Activated T-helper 17 cell treated with anti-CD3 and anti-CD28 coated beads, Interleukin-2, amount 50 U/mL, for 72 hours (primary cell): Measurements from ENCODE around the gene TSPYL1. TPM values are rescaled to one million over a fixed set of nuclear protein-coding genes. Genes with fewer than 3 reads are reported as not detected.
A peak's percentile ranks its signal among the peaks of the same experiment; 100 is the strongest.

Experiments
- ATAC-seq: fragments of 150-1000 bp; cut with Tn5 transposase; replicated peaks from 2 replicates; pipeline ENCODE4 v1.10.0; 2021; ENCODE audit warnings: mild to moderate bottlenecking, moderate library complexity
- H3K27ac Mint-ChIP-seq: one replicate; pipeline ENCODE4 v1.8.0; 2022; ENCODE audit warnings: mixed read lengths
- H3K27me3 Mint-ChIP-seq: one replicate; pipeline ENCODE4 v1.8.0; 2022; ENCODE audit warnings: mixed read lengths
- H3K36me3 Mint-ChIP-seq: one replicate; pipeline ENCODE4 v1.8.0; 2022; ENCODE audit warnings: low read depth, mild to moderate bottlenecking, mixed read lengths
- H3K4me1 Mint-ChIP-seq: one replicate; pipeline ENCODE4 v1.8.0; 2022; ENCODE audit warnings: mixed read lengths
- H3K4me3 Mint-ChIP-seq: one replicate; pipeline ENCODE4 v1.8.0; 2022; ENCODE audit warnings: mild to moderate bottlenecking, mixed read lengths
- H3K9me3 Mint-ChIP-seq: one replicate; pipeline ENCODE4 v1.8.0; 2022; ENCODE audit warnings: mixed read lengths
- total RNA-seq, 2 donors: library from RNA; stranded (reverse); gene quantifications; one replicate each; pipeline ENCODE4 v1.2.3, GENCODE V29; 2022

Gene TSPYL1
- total RNA-seq, 2 donors from 2014 or later = 47.9 to 64.6 TPM

- Mint-ChIP-seq H3K4me3 (no peak overlapping the region), H3K36me3 (peaks cover under 1% of the 10 kb centered on the region), H3K27ac (no peak overlapping the region), H3K9me3 (no peaks in the 10 kb centered on the region), H3K27me3 (no peaks in the 10 kb centered on the region), H3K4me1 (peaks cover 24% of the 10 kb centered on the region)
- no peak for ATAC-seq
Observed at GRCh38 chr6:116256694-116257093, 23.0 kb downstream of the TSPYL1 start.

- no peak overlapping the region for H3K27ac Mint-ChIP-seq
- H3K27me3 Mint-ChIP-seq = no peaks in the 10 kb centered on the region
- H3K9me3 Mint-ChIP-seq = no peaks in the 10 kb centered on the region
- H3K4me3 Mint-ChIP-seq = no peak overlapping the region
- peaks cover 4% of the 10 kb centered on the region for H3K36me3 Mint-ChIP-seq
- H3K4me1 Mint-ChIP-seq = peaks cover 26% of the 10 kb centered on the region
- no peak for ATAC-seq
Observed at GRCh38 chr6:116255246-116255800, 24.4 kb downstream of the TSPYL1 start.

GRCh38 chr6:116254297-116255056 is 25.3 kb downstream of the TSPYL1 start:
- peaks cover 9% of the 10 kb centered on the region for H3K36me3 Mint-ChIP-seq
- no peaks in the 10 kb centered on the region for H3K9me3 Mint-ChIP-seq
- H3K4me3 Mint-ChIP-seq = no peak overlapping the region
- H3K4me1 Mint-ChIP-seq = peaks cover 25% of the 10 kb centered on the region
- peak; percentile 34 for ATAC-seq
- no peak overlapping the region for H3K27ac Mint-ChIP-seq
- H3K27me3 Mint-ChIP-seq = no peaks in the 10 kb centered on the region

GRCh38 chr6:116253505-116254296 is 26.0 kb downstream of the TSPYL1 start, which contains the start of gene TSPYL4:
Gene TSPYL4 (minus strand): TSS chr6:116254075. CDS start chr6:116254008, 67 bp downstream.
- Mint-ChIP-seq H3K36me3 (peaks cover 9% of the 10 kb centered on the region), H3K27ac (no peak within 1 kb of the TSS), H3K27me3 (no peaks in the 10 kb centered on the region), H3K4me3 (no peak within 1 kb of the TSS), H3K9me3 (no peaks in the 10 kb centered on the region), H3K4me1 (peaks cover 25% of the 10 kb centered on the region)
- ATAC-seq = peak; percentile 100

- no peak overlapping the region for H3K27ac Mint-ChIP-seq
- no peak overlapping the region for H3K4me3 Mint-ChIP-seq
- no peaks in the 10 kb centered on the region for H3K9me3 Mint-ChIP-seq
- peaks cover 9% of the 10 kb centered on the region for H3K36me3 Mint-ChIP-seq
- peaks cover 25% of the 10 kb centered on the region for H3K4me1 Mint-ChIP-seq
- no peaks in the 10 kb centered on the region for H3K27me3 Mint-ChIP-seq
- ATAC-seq = no peak
Observed at GRCh38 chr6:116253188-116253504, 26.6 kb downstream of the TSPYL1 start.

GRCh38 chr6:116251568-116252384 is 28.0 kb downstream of the TSPYL1 start:
- Mint-ChIP-seq H3K4me1 (peaks cover 25% of the 10 kb centered on the region), H3K36me3 (peaks cover 9% of the 10 kb centered on the region), H3K27ac (no peak overlapping the region), H3K4me3 (no peak overlapping the region), H3K27me3 (no peaks in the 10 kb centered on the region), H3K9me3 (no peaks in the 10 kb centered on the region)
- ATAC-seq = no peak

- Mint-ChIP-seq H3K4me1 (peaks cover 25% of the 10 kb centered on the region), H3K9me3 (no peaks in the 10 kb centered on the region), H3K36me3 (peaks cover 16% of the 10 kb centered on the region), H3K4me3 (no peak overlapping the region), H3K27me3 (no peaks in the 10 kb centered on the region), H3K27ac (no peak overlapping the region)
- ATAC-seq = no peak
Observed at GRCh38 chr6:116248577-116248976, 31.2 kb downstream of the TSPYL1 start.

GRCh38 chr6:116247285-116247684 is 32.4 kb downstream of the TSPYL1 start:
- peaks cover 24% of the 10 kb centered on the region for H3K4me1 Mint-ChIP-seq
- no peaks in the 10 kb centered on the region for H3K9me3 Mint-ChIP-seq
- H3K4me3 Mint-ChIP-seq = no peak overlapping the region
- no peak for ATAC-seq
- no peaks in the 10 kb centered on the region for H3K27me3 Mint-ChIP-seq
- H3K36me3 Mint-ChIP-seq = peaks cover 16% of the 10 kb centered on the region
- no peak overlapping the region for H3K27ac Mint-ChIP-seq

- H3K27ac Mint-ChIP-seq = no peak overlapping the region
Observed at GRCh38 chr6:116246089-116246488, 33.6 kb downstream of the TSPYL1 start.

GRCh38 chr6:116244284-116244683 is 35.4 kb downstream of the TSPYL1 start:
- Mint-ChIP-seq H3K4me3 (no peak overlapping the region), H3K27ac (no peak overlapping the region), H3K9me3 (no peaks in the 10 kb centered on the region), H3K27me3 (no peaks in the 10 kb centered on the region), H3K4me1 (no peaks in the 10 kb centered on the region), H3K36me3 (peaks cover 21% of the 10 kb centered on the region)
- no peak for ATAC-seq

More at GRCh38 chr6:116246089-116246488, 33.6 kb downstream of the TSPYL1 start:
- Mint-ChIP-seq H3K9me3 (no peaks in the 10 kb centered on the region), H3K4me1 (peaks cover 13% of the 10 kb centered on the region), H3K4me3 (no peak overlapping the region), H3K27me3 (no peaks in the 10 kb centered on the region), H3K36me3 (peaks cover 16% of the 10 kb centered on the region)
- ATAC-seq = no peak

GRCh38 chr6:116239856-116240255 is 39.9 kb downstream of the TSPYL1 start:
- Mint-ChIP-seq H3K27ac (no peak overlapping the region), H3K4me3 (no peak overlapping the region), H3K9me3 (no peaks in the 10 kb centered on the region), H3K36me3 (peaks cover 34% of the 10 kb centered on the region), H3K27me3 (no peaks in the 10 kb centered on the region), H3K4me1 (no peaks in the 10 kb centered on the region)
- no peak for ATAC-seq

GRCh38 chr6:116239256-116239655 is 40.5 kb downstream of the TSPYL1 start:
- Mint-ChIP-seq H3K4me1 (no peaks in the 10 kb centered on the region), H3K4me3 (no peak overlapping the region), H3K27me3 (no peaks in the 10 kb centered on the region), H3K9me3 (no peaks in the 10 kb centered on the region), H3K27ac (no peak overlapping the region), H3K36me3 (peaks cover 31% of the 10 kb centered on the region)
- ATAC-seq = no peak

GRCh38 chr6:116238083-116238482 is 41.6 kb downstream of the TSPYL1 start:
- no peaks in the 10 kb centered on the region for H3K27me3 Mint-ChIP-seq
- H3K36me3 Mint-ChIP-seq = peaks cover 27% of the 10 kb centered on the region
- ATAC-seq = no peak
- H3K27ac Mint-ChIP-seq = no peak overlapping the region
- no peak overlapping the region for H3K4me3 Mint-ChIP-seq
- no peaks in the 10 kb centered on the region for H3K4me1 Mint-ChIP-seq
- H3K9me3 Mint-ChIP-seq = no peaks in the 10 kb centered on the region

- Mint-ChIP-seq H3K27me3 (no peaks in the 10 kb centered on the region), H3K4me1 (no peaks in the 10 kb centered on the region), H3K36me3 (peaks cover 18% of the 10 kb centered on the region), H3K27ac (no peak overlapping the region), H3K9me3 (no peaks in the 10 kb centered on the region), H3K4me3 (no peak overlapping the region)
- no peak for ATAC-seq
Observed at GRCh38 chr6:116234689-116235088, 45.0 kb downstream of the TSPYL1 start.
